ENCODE data around the gene CD79B. TPM values are rescaled to one million over a fixed set of nuclear protein-coding genes. Genes with fewer than 3 reads are reported as not detected.
"Not testable (repeated sequence)": the region's sequence is repeated elsewhere in the genome, so short reads cannot be mapped to it uniquely, and the experiment has no call there.

The CD79B gene
- total RNA-seq, 4 donors from 2014 or later: 4.0 to 15.8 (median 6.0) TPM

DNA sequence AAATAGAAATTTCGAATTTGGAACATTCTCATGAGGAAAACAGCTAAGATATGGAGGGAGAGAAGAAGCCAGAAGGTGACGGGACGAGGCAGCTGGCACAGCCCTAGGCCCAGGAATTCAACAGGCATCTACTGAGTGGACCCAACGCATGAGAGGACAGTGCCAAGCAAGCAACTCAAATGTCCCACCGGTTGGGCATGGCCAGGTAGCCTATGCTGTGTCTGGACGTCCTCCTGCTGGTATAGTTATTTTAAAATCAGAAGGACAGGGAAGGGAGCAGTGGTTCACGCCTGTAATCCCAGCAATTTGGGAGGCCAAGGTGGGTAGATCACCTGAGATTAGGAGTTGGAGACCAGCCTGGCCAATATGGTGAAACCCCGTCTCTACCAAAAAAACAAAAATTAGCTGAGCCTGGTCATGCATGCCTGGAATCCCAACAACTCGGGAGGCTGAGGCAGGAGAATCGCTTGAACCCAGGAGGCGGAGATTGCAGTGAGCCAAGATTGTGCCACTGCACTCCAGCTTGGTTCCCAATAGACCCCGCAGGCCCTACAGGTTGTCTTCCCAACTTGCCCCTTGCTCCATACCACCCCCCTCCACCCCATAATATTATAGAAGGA is 15.5 kb downstream of the CD79B start:
- ATAC-seq (ENCODE audit: low FRiP score) (no peak), DNase-seq (ENCODE audit: low spot score) (no peak)

GRCh38 chr17:63915753-63916152 is 16.4 kb downstream of the CD79B start:
- not testable (repeated sequence) for ATAC-seq (ENCODE audit: low FRiP score); DNase-seq (ENCODE audit: low spot score)

More for the DNA sequence above, 15.5 kb downstream of the CD79B start:
- TF ChIP-seq, protein P1, sequence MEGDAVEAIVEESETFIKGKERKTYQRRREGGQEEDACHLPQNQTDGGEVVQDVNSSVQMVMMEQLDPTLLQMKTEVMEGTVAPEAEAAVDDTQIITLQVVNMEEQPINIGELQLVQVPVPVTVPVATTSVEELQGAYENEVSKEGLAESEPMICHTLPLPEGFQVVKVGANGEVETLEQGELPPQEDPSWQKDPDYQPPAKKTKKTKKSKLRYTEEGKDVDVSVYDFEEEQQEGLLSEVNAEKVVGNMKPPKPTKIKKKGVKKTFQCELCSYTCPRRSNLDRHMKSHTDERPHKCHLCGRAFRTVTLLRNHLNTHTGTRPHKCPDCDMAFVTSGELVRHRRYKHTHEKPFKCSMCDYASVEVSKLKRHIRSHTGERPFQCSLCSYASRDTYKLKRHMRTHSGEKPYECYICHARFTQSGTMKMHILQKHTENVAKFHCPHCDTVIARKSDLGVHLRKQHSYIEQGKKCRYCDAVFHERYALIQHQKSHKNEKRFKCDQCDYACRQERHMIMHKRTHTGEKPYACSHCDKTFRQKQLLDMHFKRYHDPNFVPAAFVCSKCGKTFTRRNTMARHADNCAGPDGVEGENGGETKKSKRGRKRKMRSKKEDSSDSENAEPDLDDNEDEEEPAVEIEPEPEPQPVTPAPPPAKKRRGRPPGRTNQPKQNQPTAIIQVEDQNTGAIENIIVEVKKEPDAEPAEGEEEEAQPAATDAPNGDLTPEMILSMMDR (IDR thresholded peaks at IDR 0.05): no peak

- TF ChIP-seq, protein P1 (IDR thresholded peaks at IDR 0.05): no peak
- no peak for ATAC-seq (ENCODE audit: low FRiP score)
- DNase-seq (ENCODE audit: low spot score): no peak
These were observed 17.7 kb downstream of the CD79B start for GRCh38 chr17:63914471-63914870.

DNA sequence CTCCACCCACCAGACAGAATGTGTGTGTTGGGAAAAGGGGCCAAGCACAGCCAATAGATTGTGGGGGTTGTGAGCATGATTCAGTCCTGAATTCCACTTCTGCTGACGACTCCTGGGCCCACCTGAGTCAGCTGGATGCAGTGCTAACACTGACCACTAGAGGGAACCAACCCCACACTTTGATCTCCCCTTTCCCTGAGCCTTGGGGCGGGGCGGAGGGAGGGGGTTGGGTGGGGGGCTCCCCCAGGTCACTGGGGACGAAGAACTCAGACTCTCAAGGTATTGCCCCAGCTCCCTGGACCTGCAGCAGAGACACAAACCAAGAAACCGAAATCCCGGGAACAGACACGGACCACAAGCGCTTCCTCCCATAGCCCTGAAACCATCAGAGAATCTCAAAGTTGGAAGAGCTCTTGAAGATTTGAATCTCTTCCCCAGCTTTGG is 20.5 kb downstream of the CD79B start:
- peak; percentile 63 for ATAC-seq (ENCODE audit: low FRiP score)
- no peak for DNase-seq (ENCODE audit: low spot score)
- TF ChIP-seq, protein P1 (IDR thresholded peaks at IDR 0.05): no peak

- no peak for DNase-seq (ENCODE audit: low spot score)
- TF ChIP-seq, protein P1 (IDR thresholded peaks at IDR 0.05): no peak
These were observed 21.0 kb downstream of the CD79B start, which contains the start of gene CSHL1 for GRCh38 chr17:63911041-63911635. Gene CSHL1 (minus strand): TSS chr17:63911258. CDS start chr17:63911196, 62 bp downstream.

DNA sequence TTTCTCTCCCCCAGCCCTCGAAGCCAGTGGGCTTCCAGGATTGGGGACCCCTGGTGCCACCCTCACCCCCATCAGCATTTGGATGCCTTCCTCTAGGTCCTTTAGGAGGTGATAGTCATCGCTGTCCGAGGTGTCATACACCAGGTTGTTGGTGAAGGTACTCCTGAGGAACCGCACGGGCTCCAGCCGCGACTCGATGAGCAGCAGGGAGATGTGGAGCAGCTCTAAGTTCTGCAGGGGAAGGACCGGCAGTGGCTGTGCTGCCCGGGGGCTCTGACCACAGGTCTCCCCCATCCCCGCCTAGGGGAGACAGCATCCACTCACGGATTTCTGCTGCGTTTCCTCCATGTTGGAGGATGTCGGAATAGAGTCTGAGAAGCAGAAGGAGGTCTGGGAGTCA is 22.0 kb downstream of the CD79B start:
- TF ChIP-seq, protein P1 (IDR thresholded peaks at IDR 0.05): no peak
- no peak for DNase-seq (ENCODE audit: low spot score)

More at GRCh38 chr17:63911041-63911635, 21.0 kb downstream of the CD79B start, which contains the start of gene CSHL1:
- no peak for ATAC-seq (ENCODE audit: low FRiP score)

GRCh38 chr17:63909586-63909985 is 22.5 kb downstream of the CD79B start:
- DNase-seq (ENCODE audit: low spot score); ATAC-seq (ENCODE audit: low FRiP score): not testable (repeated sequence)

More for the DNA sequence above, 22.0 kb downstream of the CD79B start:
- ATAC-seq (ENCODE audit: low FRiP score): no peak

GRCh38 chr17:63907161-63907778 is 24.9 kb downstream of the CD79B start:
- DNase-seq (ENCODE audit: low spot score); ATAC-seq (ENCODE audit: low FRiP score): not testable (repeated sequence)

- not testable (repeated sequence) for DNase-seq (ENCODE audit: low spot score); ATAC-seq (ENCODE audit: low FRiP score)
These were observed 27.3 kb downstream of the CD79B start for GRCh38 chr17:63904796-63905195.

GRCh38 chr17:63903787-63904201 is 28.3 kb downstream of the CD79B start:
- not testable (repeated sequence) for DNase-seq (ENCODE audit: low spot score)
- peak; percentile 28 for ATAC-seq (ENCODE audit: low FRiP score)

- not testable (repeated sequence) for DNase-seq (ENCODE audit: low spot score); ATAC-seq (ENCODE audit: low FRiP score)
These were observed 30.2 kb downstream of the CD79B start for GRCh38 chr17:63901971-63902370.

GRCh38 chr17:63898899-63899798 is 33.0 kb downstream of the CD79B start:
- ATAC-seq (ENCODE audit: low FRiP score); DNase-seq (ENCODE audit: low spot score): not testable (repeated sequence)
